Caco-2 (cell line): Measurements from ENCODE around the gene HIPK2. TPM values are rescaled to one million over a fixed set of nuclear protein-coding genes. Genes with fewer than 3 reads are reported as not detected.

ENCODE experiments used
- BruUV-seq: library from RNA; stranded (reverse); fragments of 400-500 nt; replicated peaks from 2 replicates; lab custom pipeline; 2021; lab: Mats Ljungman, UMichigan
- CTCF ChIA-PET: fragments of 300-600 bp; sonication (Branson Sonifier 250); formaldehyde crosslinking; loops from one replicate; lab custom pipeline; 2022; ENCODE audit warnings: antibody characterized with exemption; lab: Charles Lee
- POLR2A ChIA-PET: fragments of 300-600 bp; sonication (Branson Sonifier 250); formaldehyde crosslinking; loops from one replicate; lab custom pipeline; 2022; ENCODE audit warnings: antibody characterized with exemption; lab: Charles Lee
- DNase-seq, 2 experiments: peaks; one replicate each; pipeline versions ENCODE4 v3.0.0 to v3.0.0-alpha.2; 2020 to 2022
- H3K27me3 ChIP-seq: replicated peaks from 2 replicates; pipeline ENCODE4 v1.6.0; 2011; ENCODE audit warnings: low read length; ENCODE audit not compliant: control insufficient read depth, insufficient read depth
- H3K36me3 ChIP-seq: 2 replicates; pipeline ENCODE4 v1.5.1; 2011; ENCODE audit warnings: low read length; ENCODE audit not compliant: control insufficient read depth, insufficient read depth
- H3K4me1 ChIP-seq: fragments of 250-450 bp; sonication (Bioruptor Pico); 2 replicates; pipeline ENCODE4 v1.5.1; 2020; ENCODE audit warnings: mild to moderate bottlenecking
- H3K4me3 ChIP-seq: 2 replicates; pipeline ENCODE4 v1.5.1; 2011; ENCODE audit warnings: low read depth, mild to moderate bottlenecking, control low read depth, low read length
- H3K9me3 ChIP-seq: fragments of 250-450 bp; sonication (Bioruptor Pico); 2 replicates; pipeline ENCODE4 v1.5.1; 2020; ENCODE audit warnings: mild to moderate bottlenecking, moderate library complexity
- H3K27ac Mint-ChIP-seq: one replicate; pipeline ENCODE4 v1.8.0; 2022; ENCODE audit warnings: mixed read lengths; ENCODE audit not compliant: unreplicated experiment
- H3K27me3 Mint-ChIP-seq: one replicate; pipeline ENCODE4 v1.8.0; 2022; ENCODE audit warnings: mixed read lengths; ENCODE audit not compliant: insufficient read depth, unreplicated experiment
- H3K36me3 Mint-ChIP-seq: one replicate; pipeline ENCODE4 v1.8.0; 2022; ENCODE audit warnings: mild to moderate bottlenecking, mixed read lengths; ENCODE audit not compliant: insufficient read depth, unreplicated experiment
- H3K4me1 Mint-ChIP-seq: one replicate; pipeline ENCODE4 v1.8.0; 2022; ENCODE audit warnings: low read depth, mixed read lengths; ENCODE audit not compliant: unreplicated experiment
- H3K4me3 Mint-ChIP-seq: one replicate; pipeline ENCODE4 v1.8.0; 2022; ENCODE audit warnings: mild to moderate bottlenecking, moderate library complexity, mixed read lengths; ENCODE audit not compliant: unreplicated experiment
- H3K9me3 Mint-ChIP-seq: one replicate; pipeline ENCODE4 v1.8.0; 2022; ENCODE audit warnings: mixed read lengths; ENCODE audit not compliant: unreplicated experiment
- intact Hi-C: fragments of 100-400 bp; cut with micrococcal nuclease; formaldehyde crosslinking; loops from one replicate; pipeline ENCODE4 v1.10.0; 2022; ENCODE audit not compliant: unreplicated experiment
- total RNA-seq: library from RNA; stranded (reverse); gene quantifications from 2 replicates; pipeline ENCODE4 v1.2.3, GENCODE V29; 2022
- TF ChIP-seq, protein P1 (sequence below), 2 experiments: fragments of 200-600 bp in 1 of 2; IDR thresholded peaks; 1 replicate in 1 of 2; 2 replicates in 1 of 2; pipeline versions ENCODE4 v1.5.1 to v1.8.0; 2011 to 2022; ENCODE audit warnings: antibody characterized with exemption in 1 of 2, control low read depth in 1 of 2, inconsistent platforms in 1 of 2, low read depth in 1 of 2, low read length in 1 of 2, mild to moderate bottlenecking in 1 of 2, moderate library complexity in 1 of 2; ENCODE audit not compliant: insufficient read depth in 1 of 2, severe bottlenecking in 1 of 2, unreplicated experiment in 1 of 2

The HIPK2 gene
- total RNA-seq, 1 experiment from 2014 or later = 42.8 TPM

DNA sequence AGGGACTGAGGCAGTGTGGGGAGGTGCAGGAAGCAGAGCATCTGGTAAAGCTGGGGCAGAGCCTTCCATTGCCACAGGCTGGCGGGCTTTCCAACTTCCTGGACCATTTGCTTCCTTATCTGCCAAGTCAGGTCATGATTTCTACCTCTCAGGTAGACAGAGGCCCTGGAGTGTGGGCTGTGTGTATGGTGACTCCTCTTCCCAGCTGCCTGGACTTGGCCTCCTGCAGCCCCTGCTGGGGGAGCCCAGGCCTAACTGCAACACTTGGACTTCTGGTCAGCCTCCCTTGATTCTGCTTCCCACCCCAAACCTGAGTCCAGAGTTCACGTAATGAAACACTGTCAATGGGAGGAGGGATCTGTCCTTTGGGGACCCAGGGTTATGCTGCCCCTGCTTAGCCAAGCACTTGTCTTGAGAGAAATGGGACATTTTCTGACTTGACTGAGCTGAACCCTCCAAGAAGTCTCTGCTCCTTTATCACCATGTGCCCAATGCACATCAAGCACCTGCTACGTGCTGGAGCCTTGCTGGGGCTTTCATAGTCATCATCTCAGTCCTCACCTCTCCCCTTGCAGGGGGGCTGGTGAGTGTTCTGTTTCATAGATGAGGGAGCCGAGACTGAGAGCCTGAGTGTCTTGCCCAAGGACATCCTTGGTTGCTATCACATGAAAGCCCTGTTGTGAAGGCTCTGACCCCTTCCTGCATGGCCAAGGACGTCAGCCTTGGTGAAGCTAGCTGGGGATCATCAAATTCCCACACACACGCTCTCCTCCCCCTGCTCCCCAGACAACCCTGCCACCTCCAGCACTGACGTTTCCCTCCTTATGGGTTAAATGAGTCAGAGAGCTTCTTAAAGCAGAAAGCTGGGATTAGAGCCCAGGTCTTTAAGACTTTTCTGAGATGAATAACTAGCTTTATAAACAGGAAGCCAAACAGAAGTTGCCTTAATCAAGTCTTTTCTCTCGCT is 250.9 kb downstream of the HIPK2 start:
- Histone ChIP-seq H3K36me3 (no peaks in the 10 kb centered on the region), H3K4me1 (no peaks in the 10 kb centered on the region), H3K27me3 (no peaks in the 10 kb centered on the region), H3K9me3 (peaks cover 11% of the 10 kb centered on the region; the same call in 1 of the 2 replicates), H3K4me3 (no peak overlapping the region)
- Mint-ChIP-seq H3K27me3 (peaks cover 8% of the 10 kb centered on the region), H3K4me1 (no peaks in the 10 kb centered on the region), H3K4me3 (no peak overlapping the region), H3K27ac (no peak overlapping the region), H3K36me3 (no peaks in the 10 kb centered on the region), H3K9me3 (peaks cover 12% of the 10 kb centered on the region)
- TF ChIP-seq, protein P1, sequence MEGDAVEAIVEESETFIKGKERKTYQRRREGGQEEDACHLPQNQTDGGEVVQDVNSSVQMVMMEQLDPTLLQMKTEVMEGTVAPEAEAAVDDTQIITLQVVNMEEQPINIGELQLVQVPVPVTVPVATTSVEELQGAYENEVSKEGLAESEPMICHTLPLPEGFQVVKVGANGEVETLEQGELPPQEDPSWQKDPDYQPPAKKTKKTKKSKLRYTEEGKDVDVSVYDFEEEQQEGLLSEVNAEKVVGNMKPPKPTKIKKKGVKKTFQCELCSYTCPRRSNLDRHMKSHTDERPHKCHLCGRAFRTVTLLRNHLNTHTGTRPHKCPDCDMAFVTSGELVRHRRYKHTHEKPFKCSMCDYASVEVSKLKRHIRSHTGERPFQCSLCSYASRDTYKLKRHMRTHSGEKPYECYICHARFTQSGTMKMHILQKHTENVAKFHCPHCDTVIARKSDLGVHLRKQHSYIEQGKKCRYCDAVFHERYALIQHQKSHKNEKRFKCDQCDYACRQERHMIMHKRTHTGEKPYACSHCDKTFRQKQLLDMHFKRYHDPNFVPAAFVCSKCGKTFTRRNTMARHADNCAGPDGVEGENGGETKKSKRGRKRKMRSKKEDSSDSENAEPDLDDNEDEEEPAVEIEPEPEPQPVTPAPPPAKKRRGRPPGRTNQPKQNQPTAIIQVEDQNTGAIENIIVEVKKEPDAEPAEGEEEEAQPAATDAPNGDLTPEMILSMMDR (IDR thresholded peaks at IDR 0.05; ENCODE audit: insufficient read depth in 1 of 2, low read depth in 1 of 2, low read length in 1 of 2, severe bottlenecking in 1 of 2, unreplicated experiment in 1 of 2) = no peak
- POLR2A ChIA-PET = no interaction called here
- intact Hi-C loops = no loop called here
- no peak for DNase-seq
- CTCF ChIA-PET = no interaction called here
- BruUV-seq = no TSS peak

DNA sequence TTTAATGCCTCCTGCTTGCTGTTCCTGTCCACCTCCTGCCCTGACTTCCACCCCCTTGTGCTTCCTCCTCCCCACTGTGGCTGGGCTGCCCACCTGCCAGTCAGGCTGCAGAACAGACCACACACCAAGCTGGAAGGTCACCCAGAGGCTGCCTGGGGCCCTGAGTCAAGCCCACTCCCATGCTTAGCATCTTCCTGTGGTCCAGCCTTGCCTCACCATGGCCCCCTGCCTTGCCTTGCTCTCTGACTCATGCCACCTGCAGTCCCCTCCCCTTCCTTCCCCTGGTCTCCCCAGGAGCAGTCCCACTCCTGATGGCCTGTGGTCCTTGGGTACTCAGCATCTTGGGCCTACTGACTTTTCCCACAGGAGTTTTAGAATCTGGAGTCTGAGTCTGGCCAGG is 252.0 kb downstream of the HIPK2 start:
- no peaks in the 10 kb centered on the region for H3K36me3 Mint-ChIP-seq
- Histone ChIP-seq H3K27me3 (no peaks in the 10 kb centered on the region), H3K36me3 (no peaks in the 10 kb centered on the region), H3K9me3 (peaks cover 11% of the 10 kb centered on the region; the same call in 1 of the 2 replicates), H3K4me3 (no peak overlapping the region), H3K4me1 (no peaks in the 10 kb centered on the region)
- H3K9me3 Mint-ChIP-seq = peaks cover 12% of the 10 kb centered on the region
- ChIA-PET CTCF (no interaction called here), POLR2A (no interaction called here)
- H3K4me1 Mint-ChIP-seq = no peaks in the 10 kb centered on the region
- no peak overlapping the region for H3K27ac Mint-ChIP-seq
- TF ChIP-seq, protein P1 (IDR thresholded peaks at IDR 0.05; ENCODE audit: insufficient read depth in 1 of 2, low read depth in 1 of 2, low read length in 1 of 2, severe bottlenecking in 1 of 2, unreplicated experiment in 1 of 2) = no peak
- peaks cover 9% of the 10 kb centered on the region for H3K27me3 Mint-ChIP-seq
- no peak for DNase-seq
- intact Hi-C loops = no loop called here
- BruUV-seq = no TSS peak
- H3K4me3 Mint-ChIP-seq = no peak overlapping the region

DNA sequence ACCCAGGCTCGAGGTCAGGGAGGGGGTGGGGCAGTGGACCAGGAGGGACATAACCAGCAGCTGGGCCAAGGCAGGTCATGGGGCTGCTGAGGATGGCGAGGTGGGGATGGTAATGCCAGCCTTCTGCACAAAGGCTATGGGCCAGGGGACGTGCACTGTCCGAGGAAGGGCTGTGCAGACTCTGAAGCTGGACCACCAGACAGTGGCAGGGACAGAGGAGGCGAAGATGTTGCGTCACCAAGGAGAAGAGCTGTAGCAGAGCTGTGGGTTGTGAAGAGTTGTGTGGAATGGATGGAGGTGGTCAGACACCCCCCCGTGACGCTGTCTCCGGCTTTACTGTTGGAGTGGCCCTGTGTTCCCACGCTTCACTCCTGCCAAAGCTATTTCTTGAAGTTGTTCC is 252.6 kb downstream of the HIPK2 start:
- Histone ChIP-seq H3K36me3 (no peaks in the 10 kb centered on the region), H3K27me3 (no peaks in the 10 kb centered on the region), H3K4me1 (no peaks in the 10 kb centered on the region), H3K4me3 (no peak overlapping the region), H3K9me3 (peaks cover 11% of the 10 kb centered on the region; the same call in 1 of the 2 replicates)
- DNase-seq = no peak
- POLR2A ChIA-PET = no interaction called here
- TF ChIP-seq, protein P1 (IDR thresholded peaks at IDR 0.05; ENCODE audit: insufficient read depth in 1 of 2, low read depth in 1 of 2, low read length in 1 of 2, severe bottlenecking in 1 of 2, unreplicated experiment in 1 of 2) = no peak
- Mint-ChIP-seq H3K27ac (no peak overlapping the region), H3K4me1 (no peaks in the 10 kb centered on the region), H3K36me3 (no peaks in the 10 kb centered on the region), H3K27me3 (peaks cover 9% of the 10 kb centered on the region), H3K4me3 (no peak overlapping the region), H3K9me3 (peaks cover 12% of the 10 kb centered on the region)
- CTCF ChIA-PET = no interaction called here
- intact Hi-C loops = no loop called here
- BruUV-seq = no TSS peak
